T47D (cell line): ENCODE measurements around the gene ZSCAN18.

Experiments used
- DNase-seq, 2 experiments: peaks; one replicate each; pipeline versions ENCODE4 v3.0.0 to v3.0.0-alpha.2; 2011 to 2012; ENCODE audit warnings: low read depth in 1 of 2, low spot score in 1 of 2
- JUND ChIP-seq: IDR thresholded peaks from 2 replicates; pipeline ENCODE4 v1.6.1; 2012; ENCODE audit warnings: low read depth
- in situ Hi-C: cut with HindIII; loops from 2 replicates; pipeline ENCODE4 v1.10.0; 2016; ENCODE audit warnings: low sequenced_read_pairs, low pct_unique_long_range_greater_than_20kb

ZSCAN18 gene

DNA sequence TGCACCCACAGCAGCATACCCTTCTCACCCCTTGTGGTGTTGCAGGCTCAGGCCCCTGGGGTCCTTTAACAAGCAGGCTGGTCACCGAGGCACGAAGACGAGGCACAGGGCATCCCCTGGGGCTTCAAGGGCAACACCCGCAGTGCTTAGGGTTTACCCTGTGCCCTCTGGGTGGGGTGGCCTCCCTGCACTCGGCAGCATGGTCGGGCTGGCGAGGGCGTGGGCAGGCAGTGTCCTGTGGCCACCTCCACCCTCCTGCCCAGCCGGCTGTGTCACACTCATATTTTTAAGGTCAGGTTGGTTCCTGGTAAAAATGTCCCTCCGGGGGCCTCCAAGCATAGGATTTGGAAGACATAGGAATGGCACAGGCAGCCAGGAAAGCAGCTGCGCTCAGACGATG lies 50.4 kb downstream of the ZSCAN18 start:
- DNase-seq = no peak
- in situ Hi-C loops = no loop called here
- TF ChIP-seq JUND = no peak

DNA sequence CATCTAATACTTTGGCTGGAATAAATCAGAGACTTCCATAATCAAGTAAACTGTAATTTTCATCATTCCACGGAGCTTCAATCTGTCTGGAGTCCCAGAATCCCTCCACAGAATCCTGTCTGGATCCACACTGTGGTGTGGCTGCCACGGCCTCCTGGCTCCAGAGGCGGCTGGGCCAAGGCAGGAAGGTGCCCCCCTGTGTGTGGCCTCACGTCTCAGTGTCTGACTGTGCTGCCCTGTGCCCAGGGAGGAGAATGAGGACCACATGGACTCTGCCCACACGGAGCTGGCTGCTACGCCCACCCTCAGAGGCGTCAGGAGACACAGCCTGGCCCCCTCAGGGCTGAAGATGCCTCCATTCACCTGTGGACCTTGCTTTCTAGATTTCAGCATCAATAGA lies 51.2 kb downstream of the ZSCAN18 start:
- in situ Hi-C loops = no loop called here
- DNase-seq = no peak
- no peak for TF ChIP-seq JUND

DNA sequence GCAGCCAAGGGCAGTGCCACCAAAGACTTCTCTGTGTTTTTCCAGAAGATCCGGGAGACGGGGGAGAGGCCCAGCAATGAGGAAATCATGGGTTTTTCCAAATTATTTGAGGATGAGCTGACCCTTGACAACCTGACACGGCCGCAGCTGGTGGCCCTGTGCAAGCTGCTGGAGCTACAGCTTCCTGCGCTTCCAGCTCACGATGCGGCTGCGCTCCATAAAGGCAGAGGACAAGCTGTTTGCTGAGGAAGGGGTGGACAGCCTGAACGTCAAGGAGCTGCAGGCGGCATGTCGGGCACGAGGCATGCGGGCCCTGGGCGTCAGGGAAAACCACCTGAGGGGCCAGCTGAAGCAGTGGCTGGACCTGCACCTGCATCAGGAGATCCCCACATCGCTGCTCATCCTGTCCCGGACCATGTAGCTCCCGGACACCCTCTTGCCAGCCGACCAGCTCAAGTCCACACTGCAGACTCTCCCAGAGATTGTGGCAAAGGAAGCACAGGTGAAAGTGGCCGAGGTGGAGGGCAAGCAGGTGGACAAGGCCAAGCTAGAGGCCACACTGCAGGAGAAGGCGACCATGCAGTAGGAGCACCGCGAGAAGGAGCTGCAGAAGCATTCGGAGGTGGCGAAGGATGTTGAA lies 52.5 kb downstream of the ZSCAN18 start:
- DNase-seq = no peak
- no peak for TF ChIP-seq JUND
- in situ Hi-C loops = no loop called here

DNA sequence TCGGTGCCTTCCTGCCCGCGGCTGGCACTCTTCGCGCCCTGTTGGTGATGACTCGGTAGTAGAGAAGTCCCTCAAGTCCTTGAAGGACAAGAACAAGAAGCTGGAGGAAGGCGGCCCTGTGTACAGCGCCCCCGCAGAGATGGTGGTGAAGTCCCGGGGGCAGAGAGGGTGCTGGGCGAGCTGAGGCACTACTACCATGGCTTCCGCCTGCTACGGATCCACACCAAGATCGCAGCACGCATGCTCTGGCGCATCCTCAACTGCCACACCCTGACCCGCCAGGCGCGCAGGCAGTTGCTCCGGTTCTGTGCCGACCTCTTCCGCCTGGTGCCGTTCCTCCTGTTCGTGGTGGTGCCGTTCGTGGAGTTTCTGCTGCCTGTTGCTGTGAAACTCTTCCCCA lies 53.1 kb downstream of the ZSCAN18 start:
- no peak for DNase-seq

DNA sequence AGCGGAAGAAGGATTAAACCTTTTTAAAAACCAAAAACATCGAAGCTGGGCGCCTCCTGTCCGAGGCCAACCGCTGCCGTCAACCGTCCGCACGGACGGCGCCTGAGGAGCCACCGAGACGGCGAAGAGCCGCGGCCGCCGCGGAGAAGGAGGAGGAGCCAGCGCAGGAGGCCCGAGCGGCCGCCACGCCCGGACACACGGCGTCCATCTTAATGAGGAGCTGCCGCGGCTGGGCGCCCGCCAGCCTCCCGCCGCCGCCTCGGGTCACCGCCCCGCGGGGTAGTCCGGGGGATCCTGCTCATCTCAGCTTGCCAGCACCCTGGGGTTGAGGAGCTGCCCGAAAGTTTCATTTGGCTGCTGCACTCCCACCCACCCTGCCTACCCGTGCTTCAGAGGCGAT lies 53.6 kb downstream of the ZSCAN18 start:
- no peak for DNase-seq
- TF ChIP-seq JUND = no peak
- in situ Hi-C loops = no loop called here

More for the DNA sequence above, 53.1 kb downstream of the ZSCAN18 start:
- in situ Hi-C loops = no loop called here
- TF ChIP-seq JUND = no peak

DNA sequence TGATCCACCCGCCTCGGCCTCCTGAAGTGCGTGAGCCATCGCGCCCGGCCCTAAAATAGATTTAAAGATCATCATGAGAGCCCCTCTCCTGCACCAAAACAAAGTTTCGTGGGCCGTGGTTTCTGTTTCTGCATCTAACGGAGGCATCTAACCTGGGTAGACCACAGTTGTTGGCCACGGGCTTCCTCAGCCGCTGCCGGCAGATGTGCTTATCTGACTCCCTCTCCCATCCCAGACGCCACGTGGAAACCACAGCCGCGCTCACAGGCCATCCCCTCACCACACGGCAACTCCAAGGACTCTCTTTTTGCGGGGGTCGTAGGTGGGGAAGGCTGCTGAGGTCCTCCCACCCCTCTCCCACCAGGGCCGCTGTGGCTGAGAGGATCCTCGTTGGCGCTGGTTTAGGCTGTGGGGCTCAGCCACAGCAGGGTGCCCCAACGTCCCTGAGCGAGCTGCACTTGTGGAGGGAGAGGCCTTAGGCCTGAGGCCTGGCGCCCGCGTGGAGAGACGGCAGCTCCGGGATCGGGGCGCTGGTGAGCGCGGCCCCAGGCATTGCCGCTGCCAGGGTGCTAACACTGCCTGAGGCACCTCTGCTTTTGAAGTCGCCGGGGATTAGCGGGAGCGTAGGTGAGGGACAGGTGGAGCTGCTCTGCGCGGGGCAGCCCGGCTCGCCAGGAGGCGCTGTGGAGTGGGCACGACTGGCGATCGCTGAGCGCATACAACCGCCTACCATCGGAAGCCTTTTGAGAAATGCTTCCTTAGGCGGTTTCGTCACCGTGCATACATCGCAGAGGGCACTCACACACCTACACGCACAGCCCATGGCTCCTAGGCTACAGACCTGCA lies 55.3 kb downstream of the ZSCAN18 start:
- DNase-seq = no peak
- no peak for TF ChIP-seq JUND
- in situ Hi-C loops = no loop called here

DNA sequence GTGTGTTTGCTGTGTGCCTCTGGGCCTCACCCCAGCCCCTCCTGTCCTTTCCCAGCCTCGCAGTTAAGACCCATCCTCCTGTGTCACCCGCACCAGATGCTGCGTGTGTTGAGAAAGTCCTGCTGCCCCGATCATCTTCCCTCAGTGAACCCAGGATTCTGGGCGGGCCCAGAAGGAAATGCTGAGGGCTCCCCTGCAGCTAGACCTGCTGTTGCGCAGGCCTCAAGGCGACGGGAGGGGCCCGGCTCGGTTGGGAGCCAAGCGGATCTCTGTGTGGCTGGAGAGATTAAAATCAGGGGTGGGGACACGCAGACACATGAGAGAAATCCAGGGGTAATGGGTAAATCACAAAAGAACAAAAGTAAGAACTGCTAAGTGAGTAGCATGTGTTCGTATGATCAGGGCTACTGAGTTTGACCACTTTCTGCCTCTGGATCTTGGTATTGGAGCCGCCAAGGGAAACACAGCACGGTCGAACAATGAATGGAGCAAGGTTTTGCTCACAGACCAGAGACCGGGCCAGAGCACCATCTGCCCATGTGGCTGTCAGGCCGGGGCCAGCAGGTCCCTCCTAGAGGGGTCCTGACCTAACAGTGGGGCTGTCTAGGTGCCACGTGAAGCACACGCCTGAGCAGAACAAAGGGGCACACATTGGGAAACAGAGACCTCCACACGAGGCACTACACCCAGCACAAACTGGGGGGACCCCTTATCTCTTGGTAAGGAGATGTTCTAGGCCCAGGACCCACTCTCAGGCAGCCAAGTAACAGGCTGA lies 57.1 kb downstream of the ZSCAN18 start:
- in situ Hi-C loops = no loop called here
- DNase-seq = no peak
- no peak for TF ChIP-seq JUND

DNA sequence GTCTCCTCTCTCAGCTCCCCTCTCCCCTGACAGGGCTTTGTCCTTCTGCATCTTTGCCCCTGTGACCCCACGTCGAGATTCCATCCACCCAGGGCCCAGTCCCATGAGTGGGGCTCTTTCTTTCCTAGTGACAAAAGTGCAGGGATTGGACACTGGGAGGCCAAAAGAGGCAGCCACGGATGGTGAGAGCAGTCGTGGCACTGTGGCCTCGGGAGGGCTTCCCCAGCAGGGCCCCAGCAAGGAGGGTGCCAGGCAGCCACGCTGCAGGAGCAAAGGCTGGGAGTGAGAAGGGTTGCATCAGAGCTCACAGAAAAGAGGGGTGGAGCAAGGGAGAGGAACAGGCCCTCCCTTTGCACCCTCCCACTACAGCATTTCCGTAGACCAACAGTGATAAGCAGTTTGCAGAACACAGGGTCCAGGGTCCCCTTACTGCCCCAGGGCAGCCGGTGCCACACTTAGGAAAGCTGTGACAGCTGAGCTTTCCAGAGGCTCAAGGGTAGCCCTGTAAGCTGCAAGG lies 59.3 kb downstream of the ZSCAN18 start:
- no peak for TF ChIP-seq JUND

DNA sequence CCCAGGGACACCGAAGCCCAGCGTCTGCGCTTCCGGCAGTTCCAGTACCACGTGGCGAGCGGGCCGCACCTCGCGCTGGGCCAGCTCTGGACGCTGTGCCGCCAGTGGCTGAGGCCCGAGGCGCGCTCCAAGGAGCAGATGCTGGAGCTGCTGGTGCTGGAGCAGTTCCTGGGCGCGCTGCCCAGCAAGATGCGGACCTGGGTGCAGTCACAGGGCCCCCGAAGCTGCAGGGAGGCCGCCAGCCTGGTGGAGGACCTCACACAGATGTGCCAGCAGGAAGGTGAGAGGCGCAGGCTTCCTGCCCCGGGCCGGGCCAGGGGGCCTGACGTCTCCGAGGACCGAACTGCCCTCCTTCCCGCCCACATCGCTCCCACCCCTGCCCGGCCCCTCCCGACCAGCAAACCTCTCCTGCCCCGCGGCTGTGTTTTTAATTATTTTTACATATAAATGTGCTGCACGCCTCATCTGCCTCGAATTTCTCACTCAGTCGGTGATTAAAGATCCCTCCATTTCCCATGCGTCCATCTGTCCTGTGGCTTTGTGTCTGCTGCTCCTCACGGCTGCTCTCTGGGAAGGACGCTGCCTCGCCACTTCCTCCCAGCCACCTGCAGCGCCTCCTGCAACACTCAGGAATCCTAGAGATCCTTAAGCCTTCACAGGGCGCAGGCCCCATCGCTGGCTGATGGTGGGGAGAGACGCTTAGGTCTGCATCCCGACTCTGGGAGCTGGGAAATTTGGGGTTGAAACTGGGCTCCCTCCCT lies 59.9 kb downstream of the ZSCAN18 start:
- no peak for TF ChIP-seq JUND
- in situ Hi-C loops = no loop called here
- peak in 1 of 2 experiments; percentile 35 for DNase-seq

More for the DNA sequence above, 59.3 kb downstream of the ZSCAN18 start:
- in situ Hi-C loops = no loop called here
- no peak for DNase-seq

DNA sequence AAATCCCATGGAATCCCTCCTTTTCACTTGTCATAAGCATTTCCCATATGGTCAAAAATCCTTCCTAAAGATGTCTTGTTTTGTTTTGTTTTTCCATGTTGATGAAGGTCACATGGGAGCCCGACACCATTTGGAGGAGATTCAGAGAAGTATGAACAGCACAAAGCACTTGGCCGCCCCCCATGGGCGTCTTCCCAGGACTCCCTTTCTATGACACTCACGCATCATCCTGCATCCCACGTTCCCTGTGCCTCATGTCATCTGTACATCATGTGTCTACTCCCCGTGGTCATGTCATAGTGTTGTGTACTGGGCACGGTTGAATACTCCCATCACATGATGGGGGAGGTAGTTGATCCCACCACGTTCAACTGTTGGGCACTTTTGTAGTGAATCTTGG lies 62.2 kb downstream of the ZSCAN18 start:
- in situ Hi-C loops = no loop called here
- TF ChIP-seq JUND = no peak
- DNase-seq = no peak

DNA sequence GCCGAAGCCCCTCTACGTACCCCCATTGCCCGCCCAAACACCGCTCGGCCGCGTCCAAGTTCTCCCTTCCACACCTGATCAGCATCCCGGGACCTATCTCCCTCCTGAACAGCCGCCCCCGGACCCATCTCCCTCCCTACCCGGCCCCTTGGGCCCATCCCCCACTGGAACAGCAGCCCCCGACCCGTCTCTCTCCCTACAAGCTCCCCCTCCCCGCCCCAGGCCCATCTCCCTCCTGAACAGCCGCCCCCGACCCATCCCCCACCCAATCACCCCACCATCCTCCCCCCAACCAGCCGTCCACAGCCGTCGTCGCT lies 63.6 kb downstream of the ZSCAN18 start:
- no peak for DNase-seq
- TF ChIP-seq JUND = no peak
- in situ Hi-C loops = no loop called here
